GM19099 (cell line): Measurements from ENCODE around the gene FXYD3.

Source experiments
- POLR2A ChIP-seq: IDR thresholded peaks from 3 replicates; pipeline ENCODE4 v1.6.1; 2011; ENCODE audit warnings: low read depth; ENCODE audit not compliant: insufficient read length; ENCODE audit errors: extremely low read depth

The FXYD3 gene

GRCh38 chr19:35140962-35141836 lies 25.6 kb downstream of the FXYD3 start:
- TF ChIP-seq POLR2A, result no peak

GRCh38 chr19:35141837-35142605 lies 26.4 kb downstream of the FXYD3 start:
- TF ChIP-seq POLR2A, result no peak

- TF ChIP-seq POLR2A, result no peak
These were observed 27.1 kb downstream of the FXYD3 start for GRCh38 chr19:35142606-35143230.

- no peak for TF ChIP-seq POLR2A
These were observed 27.6 kb downstream of the FXYD3 start, which contains the start of gene FXYD7 for GRCh38 chr19:35143231-35143715. Gene FXYD7 (plus strand): TSS chr19:35143255. CDS start chr19:35143334, 79 bp downstream.

GRCh38 chr19:35143818-35144217 lies 28.2 kb downstream of the FXYD3 start:
- TF ChIP-seq POLR2A, result no peak

- no peak for TF ChIP-seq POLR2A
These were observed 28.6 kb downstream of the FXYD3 start for GRCh38 chr19:35144259-35144599.

GRCh38 chr19:35144600-35145436 lies 29.2 kb downstream of the FXYD3 start:
- no peak for TF ChIP-seq POLR2A

- TF ChIP-seq POLR2A, result no peak
These were observed 31.3 kb downstream of the FXYD3 start for GRCh38 chr19:35146746-35147459.

GRCh38 chr19:35149463-35149862 lies 33.8 kb downstream of the FXYD3 start:
- TF ChIP-seq POLR2A, result no peak

GRCh38 chr19:35150445-35150844 lies 34.8 kb downstream of the FXYD3 start:
- no peak for TF ChIP-seq POLR2A

GRCh38 chr19:35151273-35152065 lies 35.8 kb downstream of the FXYD3 start:
- TF ChIP-seq POLR2A, result no peak

- no peak for TF ChIP-seq POLR2A
These were observed 38.3 kb downstream of the FXYD3 start for GRCh38 chr19:35153701-35154524.

GRCh38 chr19:35154525-35155406 lies 39.1 kb downstream of the FXYD3 start, which contains the start of gene FXYD5:
Gene FXYD5 (plus strand): TSS chr19:35154735. CDS start chr19:35155551, 816 bp downstream.
- TF ChIP-seq POLR2A, result peak; percentile 46
